OCI-LY1 (cell line): ENCODE results near the gene AK4.

Experiments
- H2AFZ ChIP-seq: fragments of 200-600 bp; sonication (generic), shearing (Covaris generic); 2 replicates; pipeline ENCODE4 v1.6.0; 2014; ENCODE audit warnings: antibody characterized with exemption, mild to moderate bottlenecking, low read length
- H3F3A ChIP-seq: fragments of 200-600 bp; sonication (generic), shearing (Covaris generic); 2 replicates; pipeline ENCODE4 v1.6.0; 2014; ENCODE audit warnings: mild to moderate bottlenecking, antibody characterized with exemption, low read length, moderate library complexity; ENCODE audit not compliant: insufficient read depth
- H3K27ac ChIP-seq: fragments of 200-600 bp; sonication (generic); 2 replicates; pipeline ENCODE4 v1.5.1; 2014; ENCODE audit warnings: low read length, mixed run types, mild to moderate bottlenecking, low read depth; ENCODE audit not compliant: poor library complexity, severe bottlenecking
- H3K27me3 ChIP-seq: fragments of 200-600 bp; sonication (generic); 2 replicates; pipeline ENCODE4 v1.6.0; 2014; ENCODE audit warnings: antibody characterized with exemption, mild to moderate bottlenecking, low read length, moderate library complexity; ENCODE audit not compliant: insufficient read depth
- H3K36me3 ChIP-seq: fragments of 200-600 bp; sonication (generic); 2 replicates; pipeline ENCODE4 v1.6.1; 2014; ENCODE audit warnings: mild to moderate bottlenecking, antibody characterized with exemption, low read length, moderate library complexity, mixed read lengths; ENCODE audit not compliant: insufficient read depth
- H3K4me1 ChIP-seq: fragments of 200-600 bp; sonication (generic); 2 replicates; pipeline ENCODE4 v1.5.1; 2014; ENCODE audit warnings: mild to moderate bottlenecking, low read length, moderate library complexity; ENCODE audit not compliant: insufficient read depth, severe bottlenecking
- H3K4me2 ChIP-seq: fragments of 200-600 bp; sonication (generic), shearing (Covaris generic); 2 replicates; pipeline ENCODE4 v1.6.1; 2014; ENCODE audit warnings: low read length
- H3K4me3 ChIP-seq: fragments of 200-600 bp; sonication (generic); 2 replicates; pipeline ENCODE4 v1.5.1; 2014; ENCODE audit warnings: low read length, low read depth, mild to moderate bottlenecking, mixed read lengths; ENCODE audit not compliant: poor library complexity, severe bottlenecking
- H3K79me2 ChIP-seq: fragments of 200-600 bp; shearing (Covaris generic); 2 replicates; pipeline ENCODE4 v1.6.1; 2016; ENCODE audit warnings: mixed run types, low read length, mixed read lengths; ENCODE audit not compliant: insufficient read depth
- H3K9ac ChIP-seq: fragments of 200-600 bp; sonication (generic), shearing (Covaris generic); 2 replicates; pipeline ENCODE4 v1.6.1; 2014; ENCODE audit warnings: mild to moderate bottlenecking, low read length, mixed read lengths
- H3K9me2 ChIP-seq: fragments of 200-600 bp; sonication (generic), shearing (Covaris generic); 2 replicates; pipeline ENCODE4 v1.6.1; 2014; ENCODE audit warnings: low read depth, mild to moderate bottlenecking, low read length, mixed read lengths
- H3K9me3 ChIP-seq: fragments of 200-600 bp; shearing (Covaris generic); 2 replicates; pipeline ENCODE4 v1.6.1; 2014; ENCODE audit warnings: low read length, mixed read lengths
- H4K20me1 ChIP-seq: fragments of 200-600 bp; sonication (generic), shearing (Covaris generic); 2 replicates; pipeline ENCODE4 v1.6.0; 2016; ENCODE audit warnings: mild to moderate bottlenecking, low read length; ENCODE audit not compliant: insufficient read depth
- CTCF ChIP-seq: fragments of 200-600 bp; sonication (generic), shearing (Covaris generic); IDR thresholded peaks from 2 replicates; pipeline ENCODE4 v1.5.1; 2017; ENCODE audit warnings: mild to moderate bottlenecking, antibody characterized with exemption, low read length, moderate library complexity, mixed read lengths
- EZH2 ChIP-seq: fragments of 200-600 bp; sonication (generic), shearing (Covaris generic); IDR thresholded peaks from 2 replicates; pipeline ENCODE4 v1.8.0; 2017; ENCODE audit warnings: borderline replicate concordance, mixed run types, mild to moderate bottlenecking, antibody characterized with exemption, low read length, moderate library complexity, mixed read lengths

Gene AK4

DNA sequence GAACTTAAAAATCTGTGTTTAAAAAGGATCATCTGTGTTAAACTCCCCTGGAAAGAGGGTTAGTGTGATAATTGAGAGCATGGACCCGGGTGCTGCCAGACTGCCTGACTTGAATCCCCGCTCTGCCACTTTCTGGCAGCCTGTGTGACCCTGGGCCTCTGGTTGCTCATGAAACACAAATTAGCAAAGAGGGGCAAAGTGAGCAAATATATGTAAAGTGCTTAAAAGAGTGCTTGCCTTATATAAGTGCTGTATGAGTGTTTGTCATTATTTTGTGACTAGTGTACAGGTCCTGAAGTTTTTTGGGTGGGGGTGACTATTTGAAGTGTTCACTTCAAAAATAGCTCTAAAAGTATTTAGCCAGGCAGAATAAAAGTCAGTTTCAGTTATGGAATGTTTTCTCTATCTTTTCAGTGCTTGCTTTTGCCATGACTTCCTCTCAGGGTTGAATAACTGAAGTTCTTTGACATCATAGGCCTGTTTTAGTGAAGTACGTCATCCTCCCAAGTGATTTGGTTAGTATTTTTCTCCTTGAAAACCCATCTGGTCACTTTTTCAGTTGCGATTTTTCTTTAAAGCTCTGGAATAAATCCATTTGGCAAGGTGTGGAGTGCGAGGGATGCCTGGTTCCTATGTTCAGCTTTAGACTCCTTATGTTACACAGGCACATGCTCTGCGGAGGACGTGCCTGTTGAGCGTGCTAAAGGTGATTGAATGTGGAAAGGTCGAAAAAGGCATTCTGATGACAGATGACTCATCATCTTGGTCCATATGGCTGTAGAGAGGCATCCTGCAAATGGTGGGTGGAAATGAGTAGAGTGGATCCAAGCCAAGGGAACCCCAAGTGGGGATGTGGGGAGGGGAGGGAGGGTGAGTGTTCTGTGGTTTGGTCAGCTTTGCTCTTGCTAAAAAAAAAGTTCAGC lies 47.8 kb downstream of the AK4 start:
- Histone ChIP-seq H3K4me1 (no peaks in the 10 kb centered on the region), H3K27ac (no peak overlapping the region), H3K79me2 (no peaks in the 10 kb centered on the region), H3K9me2 (no peaks in the 10 kb centered on the region), H3K27me3 (no peaks in the 10 kb centered on the region), H3F3A (no peaks in the 10 kb centered on the region), H3K4me2 (no peak overlapping the region), H4K20me1 (no peaks in the 10 kb centered on the region), H3K4me3 (no peak overlapping the region), H3K36me3 (no peaks in the 10 kb centered on the region), H3K9me3 (no peaks in the 10 kb centered on the region), H3K9ac (no peak overlapping the region), H2AFZ (no peak overlapping the region)
- TF ChIP-seq EZH2 (no peak), CTCF (no peak)

GRCh38 chr1:65196926-65197325 lies 48.9 kb downstream of the AK4 start:
- Histone ChIP-seq H3K4me3 (no peak overlapping the region), H3K9me3 (no peaks in the 10 kb centered on the region), H3K4me1 (no peaks in the 10 kb centered on the region), H3K4me2 (no peak overlapping the region), H3K79me2 (no peaks in the 10 kb centered on the region), H3K9ac (no peak overlapping the region), H2AFZ (no peak overlapping the region), H3K36me3 (no peaks in the 10 kb centered on the region), H4K20me1 (no peaks in the 10 kb centered on the region), H3K27me3 (no peaks in the 10 kb centered on the region), H3K27ac (no peak overlapping the region), H3K9me2 (no peaks in the 10 kb centered on the region), H3F3A (no peaks in the 10 kb centered on the region)
- TF ChIP-seq EZH2 (no peak), CTCF (no peak)

DNA sequence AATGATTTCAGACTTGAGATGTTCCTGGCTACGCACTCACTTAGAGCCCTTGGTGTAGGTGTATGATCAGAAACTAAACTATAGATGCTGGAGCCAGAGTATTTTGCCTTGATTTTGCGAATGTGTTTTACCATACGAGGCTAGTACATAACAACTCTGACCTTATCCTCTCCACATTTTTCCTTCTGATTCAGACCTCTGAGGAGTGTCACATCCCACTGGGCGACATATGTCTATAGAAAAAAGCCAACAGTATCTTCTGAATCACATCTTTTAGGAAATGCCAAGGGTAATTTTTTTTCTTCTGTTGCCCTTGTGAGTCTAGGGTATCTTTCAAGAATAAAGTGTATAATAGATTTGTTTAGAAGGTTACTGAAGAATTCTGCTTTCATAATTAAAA lies 49.6 kb downstream of the AK4 start:
- no peak overlapping the region for H3K4me3 ChIP-seq
- H3K4me2 ChIP-seq, result no peak overlapping the region
- H3K9ac ChIP-seq, result no peak overlapping the region
- no peaks in the 10 kb centered on the region for H4K20me1 ChIP-seq
- no peaks in the 10 kb centered on the region for H3K4me1 ChIP-seq
- no peaks in the 10 kb centered on the region for H3K27me3 ChIP-seq
- H3K27ac ChIP-seq, result no peak overlapping the region
- no peaks in the 10 kb centered on the region for H3K9me3 ChIP-seq
- H3K79me2 ChIP-seq, result no peaks in the 10 kb centered on the region
- TF ChIP-seq EZH2 (no peak), CTCF (no peak)
- no peaks in the 10 kb centered on the region for H3F3A ChIP-seq
- H3K9me2 ChIP-seq, result no peaks in the 10 kb centered on the region
- H3K36me3 ChIP-seq, result no peaks in the 10 kb centered on the region
- H2AFZ ChIP-seq, result no peak overlapping the region
